Left cardiac atrium (tissue), 4 donors: ENCODE measurements around the gene MYOG. TPM values are rescaled to one million over a fixed set of nuclear protein-coding genes. Genes with fewer than 3 reads are reported as not detected.

Source experiments
- ATAC-seq, 2 donors: fragments of 200-7000 bp; cut with Tn5 transposase; one replicate each; pipeline ENCODE4 v1.9.1; 2020; ENCODE audit warnings: mild to moderate bottlenecking in 2 of 2, moderate library complexity in 2 of 2
- DNase-seq: peaks from one replicate; pipeline ENCODE4 v3.0.0-alpha.2; 2020
- intact Hi-C, 2 donors: fragments of 100-400 bp; cut with DNase I; formaldehyde crosslinking; loops; one replicate each; pipeline versions ENCODE4 v1.14.1 to v1.15.1; 2022 to 2023
- total RNA-seq, 2 donors: library from RNA; stranded (reverse); fragmentation: NEBNext Ultra II Directional; extraction: Animal tissue kit (Norgen Biotek cat#: 25700); gene quantifications; one replicate each; pipeline ENCODE4 v1.2.1, GENCODE V29; 2021
- donor health status: DM: no; HTN: yes; CAD: no.
- donor health status: DM: no; HTN: yes; CAD: no; lungs with severe emphysema.
- donor health status: DM: yes; HTN: yes; CAD: no.
- donor health status: Dilated cardiomyopathy.

MYOG gene
- total RNA-seq, 2 donors from 2014 or later, result not detected

- DNase-seq (no peak), ATAC-seq (no peak)
- intact Hi-C loops, result no loop called here
Measured at GRCh38 chr1:203095061-203095690, 9.4 kb upstream of the MYOG start.

- ATAC-seq (no peak), DNase-seq (no peak)
- intact Hi-C loops, result no loop called here
Measured at GRCh38 chr1:203093754-203094410, 8.1 kb upstream of the MYOG start.

- DNase-seq (no peak), ATAC-seq (no peak)
- intact Hi-C loops, result no loop called here
Measured at GRCh38 chr1:203091761-203092330, 6.0 kb upstream of the MYOG start.

GRCh38 chr1:203091199-203091477, 5.3 kb upstream of the MYOG start:
- ATAC-seq (no peak), DNase-seq (no peak)
- intact Hi-C loops, result no loop called here

GRCh38 chr1:203090421-203091198, 4.8 kb upstream of the MYOG start:
- intact Hi-C loops, result no loop called here
- DNase-seq (no peak), ATAC-seq (no peak)

- intact Hi-C loops, result no loop called here
- no peak for DNase-seq
- no peak for ATAC-seq
Measured at GRCh38 chr1:203089651-203090045, 3.8 kb upstream of the MYOG start.

GRCh38 chr1:203089001-203089650, 3.3 kb upstream of the MYOG start:
- DNase-seq, result no peak
- no peak for ATAC-seq
- intact Hi-C loops, result no loop called here

GRCh38 chr1:203088441-203088840, 2.6 kb upstream of the MYOG start:
- no peak for ATAC-seq
- DNase-seq, result no peak
- intact Hi-C loops, result no loop called here

GRCh38 chr1:203086992-203087763, 1.4 kb upstream of the MYOG start:
- DNase-seq, result no peak
- intact Hi-C loops, result no loop called here
- ATAC-seq, result no peak

GRCh38 chr1:203084588-203085527, 954 bp downstream of the MYOG start:
- no peak for ATAC-seq
- no peak for DNase-seq
- intact Hi-C loops, result no loop called here

- intact Hi-C loops, result no loop called here
- DNase-seq (no peak), ATAC-seq (no peak)
Measured at GRCh38 chr1:203083463-203083921, 2.3 kb downstream of the MYOG start.

- intact Hi-C loops, result no loop called here
- ATAC-seq (peak in 1 of 2 donors; percentile 22), DNase-seq (no peak)
Measured at GRCh38 chr1:203082571-203083462, 3.0 kb downstream of the MYOG start.

- ATAC-seq, result no peak
Measured at GRCh38 chr1:203082231-203082505, 3.6 kb downstream of the MYOG start.

GRCh38 chr1:203081465-203082230, 4.2 kb downstream of the MYOG start:
- no peak for DNase-seq
- ATAC-seq, result no peak
- intact Hi-C loops, result no loop called here

More at GRCh38 chr1:203082231-203082505, 3.6 kb downstream of the MYOG start:
- intact Hi-C loops, result no loop called here
- DNase-seq, result no peak

GRCh38 chr1:203080456-203080855, 5.4 kb downstream of the MYOG start:
- DNase-seq (no peak), ATAC-seq (no peak)

GRCh38 chr1:203078478-203078877, 7.3 kb downstream of the MYOG start:
- DNase-seq, result no peak
- no peak for ATAC-seq
- intact Hi-C loops, result no loop called here

More at GRCh38 chr1:203080456-203080855, 5.4 kb downstream of the MYOG start:
- intact Hi-C loops, result no loop called here
